GM18907 (cell line): ENCODE results near the gene TSSK3.

Source experiments
- ATAC-seq: cut with Tn5 transposase; IDR thresholded peaks from one replicate; pipeline ENCODE4 v1.9.1; 2021; ENCODE audit warnings: mild to moderate bottlenecking, moderate library complexity; ENCODE audit not compliant: unreplicated experiment

TSSK3 gene, protein sequence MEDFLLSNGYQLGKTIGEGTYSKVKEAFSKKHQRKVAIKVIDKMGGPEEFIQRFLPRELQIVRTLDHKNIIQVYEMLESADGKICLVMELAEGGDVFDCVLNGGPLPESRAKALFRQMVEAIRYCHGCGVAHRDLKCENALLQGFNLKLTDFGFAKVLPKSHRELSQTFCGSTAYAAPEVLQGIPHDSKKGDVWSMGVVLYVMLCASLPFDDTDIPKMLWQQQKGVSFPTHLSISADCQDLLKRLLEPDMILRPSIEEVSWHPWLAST

DNA sequence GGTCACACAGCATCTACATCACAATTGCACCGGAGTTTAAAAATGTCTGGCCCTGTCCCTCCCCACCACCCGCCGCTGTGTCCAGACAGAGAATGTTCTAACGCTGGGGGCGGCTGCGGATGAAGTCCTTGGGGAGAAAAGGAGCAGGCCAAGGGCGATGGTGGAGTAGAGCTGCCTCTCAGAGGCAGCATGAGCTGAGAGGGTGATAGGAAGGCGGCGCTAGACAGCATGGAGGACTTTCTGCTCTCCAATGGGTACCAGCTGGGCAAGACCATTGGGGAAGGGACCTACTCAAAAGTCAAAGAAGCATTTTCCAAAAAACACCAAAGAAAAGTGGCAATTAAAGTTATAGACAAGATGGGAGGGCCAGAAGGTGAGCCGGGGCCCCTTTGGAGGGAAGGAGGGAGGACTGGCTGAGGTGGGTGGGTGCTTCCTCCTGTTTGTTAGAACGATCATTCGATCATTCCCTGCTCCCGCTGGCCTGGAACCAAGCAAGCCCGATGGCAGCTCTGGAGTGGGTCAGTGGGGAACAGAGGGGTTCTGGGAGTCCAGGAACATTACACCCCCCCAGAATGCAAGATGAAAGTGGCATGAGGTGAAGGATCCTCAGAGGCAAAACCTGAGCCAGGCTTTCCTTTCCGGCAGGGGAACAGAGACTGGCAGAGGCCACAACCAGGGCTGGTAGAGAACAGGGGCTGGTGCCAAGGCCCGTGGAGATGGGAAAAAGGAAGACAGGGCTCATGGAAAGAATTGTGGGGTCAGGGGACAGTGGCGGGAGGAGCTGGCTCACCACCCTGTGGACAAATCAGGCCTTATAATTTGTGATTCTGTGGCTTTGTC lies at the start of gene TSSK3, which contains the start of gene FAM229A:
TSS of gene TSSK3 (plus strand) at position 66 of the 840 bp plus-strand sequence. CDS start at position 229, 163 bp downstream.
TSS of gene FAM229A (minus strand) at position 12 of the 840 bp plus-strand sequence. CDS start 394 bp downstream, outside the sequence.
- no peak for ATAC-seq

DNA sequence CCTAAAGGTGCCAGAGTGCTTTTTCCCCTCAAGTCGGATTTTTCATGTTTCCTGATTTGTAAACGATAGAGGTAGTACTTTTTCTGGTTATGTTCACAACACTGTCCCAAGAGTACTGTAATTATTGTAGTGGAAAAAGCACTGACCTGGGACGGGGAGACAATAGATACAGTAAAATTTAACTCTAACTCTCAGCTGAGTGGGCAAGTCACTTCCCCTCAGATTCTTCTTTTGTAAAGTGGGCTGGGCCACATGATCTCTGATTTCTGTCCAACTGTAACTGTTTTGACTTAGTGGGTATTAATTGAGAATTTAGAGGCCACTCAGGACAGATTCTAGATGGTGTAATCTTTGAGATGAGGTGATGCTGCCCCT lies 45.4 kb upstream of the TSSK3 start:
- ATAC-seq = peak; percentile 12

DNA sequence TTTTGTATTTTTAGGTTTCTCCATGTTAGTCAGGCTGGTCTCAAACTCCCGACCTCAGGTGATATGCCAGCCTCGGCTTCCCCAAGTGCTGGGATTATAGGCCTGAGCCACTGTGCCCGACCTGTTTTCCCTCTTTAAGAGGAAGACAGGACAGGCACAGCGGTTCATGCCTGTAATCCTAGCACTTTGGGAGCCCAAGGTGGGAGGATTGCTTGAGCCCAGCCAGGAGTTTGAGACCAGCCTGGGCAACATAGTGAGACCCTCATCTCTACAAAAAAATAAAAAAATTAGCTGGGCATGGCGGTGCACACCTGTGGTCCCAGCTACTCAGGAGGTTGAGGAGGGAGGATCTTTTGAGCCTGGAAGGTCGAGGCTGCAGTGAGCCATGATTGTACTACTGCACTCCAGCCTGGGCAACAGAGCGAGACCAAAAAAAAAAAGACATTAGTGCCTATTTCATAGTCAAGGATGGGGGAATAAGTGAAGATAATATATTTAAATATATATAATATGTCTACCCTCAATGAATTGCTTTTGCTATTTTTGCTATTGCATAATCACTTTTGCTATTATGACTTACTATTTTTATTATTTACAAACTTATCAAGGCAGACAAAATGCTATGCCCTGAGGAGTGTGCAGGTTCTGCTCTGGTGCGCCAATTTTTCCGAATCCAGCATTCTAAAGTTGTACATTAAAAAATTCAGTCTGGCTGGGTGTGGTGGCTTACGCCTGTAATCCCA lies 44.0 kb upstream of the TSSK3 start:
- ATAC-seq = no peak

DNA sequence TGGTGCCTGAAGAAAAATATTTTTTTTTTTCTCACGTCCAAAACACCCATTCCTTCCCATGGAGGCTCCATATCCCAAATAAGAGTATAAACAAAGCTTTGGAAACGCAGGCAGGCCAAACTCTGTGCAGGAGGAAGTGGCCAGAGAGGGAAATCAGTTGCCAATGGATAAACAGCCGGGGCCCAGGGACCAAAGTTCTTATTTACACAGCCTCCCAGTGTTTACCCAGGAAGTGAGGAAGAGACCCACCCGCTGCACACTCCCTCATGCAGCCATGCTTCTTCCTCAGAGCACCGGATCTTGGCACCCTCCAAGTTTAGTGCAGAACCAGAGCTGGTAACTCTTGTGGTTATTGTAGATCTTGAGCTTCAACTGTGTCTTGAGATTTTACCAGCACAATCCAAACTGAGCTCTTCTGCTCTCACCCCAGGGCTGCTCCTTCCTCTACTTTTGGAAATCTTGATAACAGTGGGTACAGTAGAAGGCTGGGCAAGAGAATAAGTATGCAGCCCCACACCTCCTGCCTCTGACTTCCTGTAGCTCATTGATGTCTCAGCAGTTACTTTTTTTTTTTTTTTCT lies 40.5 kb upstream of the TSSK3 start:
- no peak for ATAC-seq

DNA sequence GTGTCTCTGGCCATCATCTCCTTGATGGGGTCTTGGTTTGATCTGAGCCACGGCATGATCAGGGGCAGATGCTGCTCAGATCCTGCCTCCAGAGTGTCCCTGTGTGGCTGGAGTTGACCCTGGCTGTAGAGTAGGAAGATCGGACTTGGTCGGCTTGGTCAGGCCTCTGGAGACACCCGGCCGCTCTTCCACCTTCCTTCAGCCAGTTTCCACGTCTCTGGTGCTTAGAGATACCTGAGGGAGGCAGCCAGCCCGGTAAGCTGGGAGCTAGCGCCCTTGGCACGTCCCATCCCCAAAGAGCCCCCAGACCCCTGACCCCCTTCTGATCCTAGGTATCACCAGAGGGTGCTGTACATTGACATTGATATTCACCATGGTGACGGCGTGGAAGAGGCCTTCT lies 35.1 kb upstream of the TSSK3 start:
- no peak for ATAC-seq

DNA sequence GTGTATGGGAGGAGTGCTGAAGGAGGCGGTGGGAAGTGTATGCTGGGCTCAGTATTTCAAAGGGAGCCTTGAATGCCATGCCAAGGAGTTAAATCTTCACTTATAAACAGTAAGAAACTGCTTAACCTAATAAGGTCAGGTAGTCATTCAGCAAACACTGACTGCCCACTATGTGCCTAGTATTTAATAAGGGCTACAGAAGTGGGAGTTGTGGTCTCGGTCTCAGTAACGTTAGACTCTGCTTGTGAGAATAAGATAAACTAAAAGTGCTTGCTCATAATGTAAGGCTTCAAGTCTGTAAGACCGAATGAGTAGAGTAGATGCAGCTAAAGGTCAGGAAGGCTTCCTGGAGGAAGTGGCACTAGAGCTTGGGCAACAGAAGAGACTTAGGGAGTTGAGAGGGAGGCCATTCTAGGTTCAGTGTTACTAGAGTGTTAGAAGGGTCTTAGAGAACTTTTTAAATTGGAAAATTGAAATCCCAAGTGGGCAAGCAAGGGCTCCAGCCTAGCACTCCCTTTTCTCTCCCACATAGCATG lies 32.3 kb upstream of the TSSK3 start:
- ATAC-seq = no peak

DNA sequence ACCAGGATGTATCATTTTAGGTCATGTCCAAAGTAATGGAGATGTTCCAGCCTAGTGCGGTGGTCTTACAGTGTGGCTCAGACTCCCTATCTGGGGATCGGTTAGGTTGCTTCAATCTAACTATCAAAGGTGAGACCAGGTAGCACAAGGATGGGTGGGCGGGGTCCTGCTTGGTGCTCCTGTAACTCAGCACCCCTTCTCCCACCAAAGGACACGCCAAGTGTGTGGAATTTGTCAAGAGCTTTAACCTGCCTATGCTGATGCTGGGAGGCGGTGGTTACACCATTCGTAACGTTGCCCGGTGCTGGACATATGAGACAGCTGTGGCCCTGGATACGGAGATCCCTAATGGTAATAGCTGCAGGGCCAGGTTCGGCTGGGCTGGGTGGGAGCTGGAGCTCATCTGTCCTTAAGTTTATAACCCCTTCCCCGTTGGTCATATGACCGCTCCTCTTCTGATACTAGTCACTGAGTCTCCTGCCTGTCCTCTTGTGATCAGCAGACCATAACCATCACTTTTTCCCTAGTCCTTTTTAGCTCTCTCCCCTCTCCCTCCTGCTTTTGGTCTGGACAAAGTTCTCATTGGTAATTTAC lies 31.7 kb upstream of the TSSK3 start:
- no peak for ATAC-seq

DNA sequence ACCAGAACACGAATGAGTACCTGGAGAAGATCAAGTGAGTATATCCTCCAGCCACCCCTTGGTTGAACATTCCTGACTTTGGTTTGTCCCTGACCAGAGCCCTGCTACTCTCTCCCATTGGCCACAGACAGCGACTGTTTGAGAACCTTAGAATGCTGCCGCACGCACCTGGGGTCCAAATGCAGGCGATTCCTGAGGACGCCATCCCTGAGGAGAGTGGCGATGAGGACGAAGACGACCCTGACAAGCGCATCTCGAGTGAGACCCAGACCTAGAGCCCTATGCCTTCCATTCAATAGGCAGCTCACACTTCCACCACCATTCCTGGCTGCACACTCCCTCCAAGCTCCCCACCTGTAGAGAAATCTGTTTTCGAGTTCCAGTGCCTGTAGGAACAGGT lies 30.8 kb upstream of the TSSK3 start:
- ATAC-seq = no peak

DNA sequence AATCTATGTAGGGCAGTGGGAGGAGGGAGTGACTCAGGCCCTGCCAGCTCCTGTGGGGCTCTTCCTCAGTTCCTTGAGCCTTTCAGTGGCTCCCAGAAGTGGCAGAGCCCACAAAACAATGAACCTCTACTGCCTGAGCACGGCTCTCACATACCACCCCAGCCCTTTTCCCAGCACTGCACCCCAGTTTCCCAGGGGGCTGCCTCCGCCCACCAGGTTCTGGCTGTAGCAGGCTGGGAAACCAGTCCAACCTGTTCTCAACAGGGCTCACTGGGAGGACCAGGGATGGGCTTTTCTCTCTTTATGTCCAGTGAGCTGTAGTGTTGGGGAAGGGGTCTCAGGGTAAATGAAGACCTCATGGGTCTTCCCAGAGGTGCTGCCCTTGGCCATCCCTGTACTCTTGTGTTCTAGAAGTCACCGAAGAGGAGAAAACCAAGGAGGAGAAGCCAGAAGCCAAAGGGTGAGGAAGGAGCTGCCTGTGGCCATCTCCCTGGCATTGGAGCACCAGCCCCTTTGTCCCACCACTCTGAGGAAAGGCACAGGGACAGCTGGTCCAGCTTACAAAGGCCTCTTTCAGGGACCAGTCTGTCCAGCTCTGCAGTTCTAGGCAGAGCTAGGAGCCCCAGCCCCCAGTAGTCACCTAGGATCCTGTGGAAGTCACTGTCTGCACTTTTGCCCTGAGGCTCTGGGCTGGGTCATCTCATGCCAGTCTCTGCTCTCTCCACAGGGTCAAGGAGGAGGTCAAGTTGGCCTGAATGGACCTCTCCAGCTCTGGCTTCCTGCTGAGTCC lies 29.9 kb upstream of the TSSK3 start:
- ATAC-seq = no peak

DNA sequence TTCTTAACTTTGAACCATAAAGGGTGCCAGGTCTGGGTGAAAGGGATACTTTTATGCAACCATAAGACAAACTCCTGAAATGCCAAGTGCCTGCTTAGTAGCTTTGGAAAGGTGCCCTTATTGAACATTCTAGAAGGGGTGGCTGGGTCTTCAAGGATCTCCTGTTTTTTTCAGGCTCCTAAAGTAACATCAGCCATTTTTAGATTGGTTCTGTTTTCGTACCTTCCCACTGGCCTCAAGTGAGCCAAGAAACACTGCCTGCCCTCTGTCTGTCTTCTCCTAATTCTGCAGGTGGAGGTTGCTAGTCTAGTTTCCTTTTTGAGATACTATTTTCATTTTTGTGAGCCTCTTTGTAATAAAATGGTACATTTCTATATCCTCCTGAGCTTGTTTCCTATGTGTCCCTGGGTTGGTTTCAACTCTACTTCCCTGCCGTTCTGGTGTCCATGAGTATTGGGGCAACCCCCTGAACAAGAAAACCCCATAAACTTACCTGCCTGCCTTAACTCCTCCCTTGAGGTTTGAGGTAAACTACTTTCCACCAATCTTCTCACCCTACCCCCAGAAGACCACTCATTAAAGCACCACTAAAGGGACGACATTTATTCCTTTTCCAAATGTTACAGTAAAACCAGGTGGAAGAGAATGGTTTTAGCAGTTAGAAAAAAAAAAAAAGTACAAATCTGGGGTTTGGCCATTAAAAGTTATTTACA lies 28.9 kb upstream of the TSSK3 start:
- no peak for ATAC-seq

DNA sequence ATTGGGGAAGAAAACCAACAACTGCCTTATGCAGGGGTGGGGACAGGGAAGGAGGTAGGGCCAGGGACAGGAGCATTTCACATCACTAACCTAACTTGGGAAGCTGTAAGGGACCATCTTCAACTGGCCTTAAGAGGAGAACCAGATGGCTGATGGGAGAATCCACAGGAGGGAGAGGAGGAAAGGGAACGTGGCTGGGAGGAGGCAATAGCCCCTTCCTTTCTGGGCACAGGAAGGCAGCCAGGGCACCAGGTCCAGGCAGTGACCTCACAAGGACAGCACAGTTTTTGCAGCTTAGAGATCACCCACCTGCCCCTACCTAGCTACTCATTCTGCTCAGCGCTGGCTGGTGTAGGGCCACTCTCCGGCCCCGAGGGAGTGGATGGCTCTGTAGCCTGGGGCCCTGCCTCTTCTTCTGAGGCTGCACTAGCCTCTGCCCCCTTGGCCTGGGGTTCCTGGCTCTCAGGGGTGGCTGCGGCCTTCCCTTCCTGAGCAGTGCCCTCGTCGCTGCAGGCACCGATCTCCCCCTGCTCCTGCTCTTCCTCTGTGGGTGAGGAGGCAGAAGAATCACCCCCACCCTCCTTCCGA lies 28.0 kb upstream of the TSSK3 start:
- no peak for ATAC-seq

DNA sequence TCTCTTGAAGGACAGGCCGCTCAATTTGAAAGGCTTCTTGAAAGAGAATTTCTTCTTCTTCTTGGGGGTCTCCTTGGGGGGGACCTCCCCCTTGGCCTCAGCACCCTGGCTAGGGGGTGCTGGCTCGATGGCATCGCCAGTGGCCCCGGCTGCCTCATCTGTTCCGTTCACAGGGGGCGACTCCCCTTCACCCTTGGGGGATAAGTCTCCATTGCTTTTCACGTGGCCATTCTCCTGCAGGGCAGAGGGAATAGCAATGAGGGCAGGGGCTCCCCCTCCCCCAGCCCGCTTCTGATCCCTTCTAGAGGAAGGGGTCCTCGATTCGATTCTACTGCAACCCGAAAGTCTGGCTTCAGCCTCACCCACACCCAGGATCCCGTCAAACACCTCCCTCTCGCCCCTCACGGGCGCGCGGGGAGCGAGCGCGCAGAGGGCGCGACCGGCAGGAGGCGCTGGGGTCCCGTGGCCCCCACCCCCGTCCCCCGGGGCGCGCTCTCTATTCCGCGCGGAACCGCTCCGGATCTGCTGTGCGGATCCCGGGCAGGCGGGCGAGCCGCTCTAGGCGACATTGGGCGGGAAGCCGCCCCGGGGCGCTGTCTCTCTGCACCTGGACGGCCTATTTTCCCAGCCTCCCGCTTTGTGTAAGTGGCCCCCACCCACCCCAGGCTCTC lies 27.3 kb upstream of the TSSK3 start:
- ATAC-seq = no peak

DNA sequence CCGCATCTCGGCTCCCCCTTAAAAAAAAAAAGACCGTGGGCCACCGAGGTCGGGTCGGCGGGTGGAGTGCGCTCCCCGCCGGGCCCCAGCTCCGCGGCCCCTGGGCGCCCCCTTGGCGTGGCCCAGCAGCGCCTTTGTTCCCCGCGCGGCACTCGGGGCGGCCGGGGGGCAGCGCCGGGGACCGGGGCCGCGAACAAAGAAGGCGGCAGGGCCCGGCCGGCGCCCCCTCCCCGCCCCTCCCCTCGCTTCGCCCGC lies 26.9 kb upstream of the TSSK3 start:
- ATAC-seq = no peak

DNA sequence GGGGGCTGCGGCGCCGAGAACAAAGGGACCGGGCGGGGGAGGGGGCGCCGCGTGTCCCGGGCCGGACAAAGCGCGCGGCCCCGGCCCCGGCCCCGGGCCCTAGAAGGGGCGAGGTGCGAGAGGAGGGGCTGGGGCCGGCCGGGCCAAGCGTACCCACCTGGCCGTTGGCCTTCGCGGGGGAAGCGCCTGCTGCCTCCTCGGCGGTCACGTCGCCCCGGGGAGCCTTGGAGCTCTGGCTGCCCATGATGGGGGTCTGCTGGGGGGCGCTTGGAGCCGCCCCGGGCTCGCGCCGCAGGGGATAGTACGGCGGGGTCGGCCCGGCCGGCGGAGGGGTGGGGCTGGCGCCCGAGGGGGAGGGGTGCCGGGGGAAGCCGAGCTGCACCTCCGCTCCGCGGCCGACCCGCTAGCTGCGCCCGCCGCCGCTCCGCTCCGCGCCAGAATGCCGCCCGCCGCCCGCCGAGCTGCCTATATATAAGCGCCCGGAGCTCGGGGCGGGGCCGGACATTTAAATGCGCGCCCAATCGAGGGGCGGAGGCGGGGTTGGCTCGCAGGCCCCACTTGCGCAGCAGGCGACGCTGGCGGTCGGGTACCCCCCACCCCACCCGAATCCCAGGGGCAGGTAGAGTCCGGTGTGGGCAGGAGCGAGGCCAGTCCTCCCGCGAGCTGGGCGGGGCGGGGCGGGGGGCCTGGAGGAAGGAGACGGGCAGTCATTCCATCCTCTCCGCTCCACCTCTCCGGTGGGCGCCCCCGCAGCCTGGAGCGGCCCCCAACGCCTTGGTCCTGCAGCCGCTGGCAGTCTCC lies 26.3 kb upstream of the TSSK3 start, which contains the start of gene MARCKSL1:
TSS of gene MARCKSL1 (minus strand) at position 444 of the 801 bp plus-strand sequence. CDS start at position 244, 200 bp downstream.
- ATAC-seq = peak; percentile 49

DNA sequence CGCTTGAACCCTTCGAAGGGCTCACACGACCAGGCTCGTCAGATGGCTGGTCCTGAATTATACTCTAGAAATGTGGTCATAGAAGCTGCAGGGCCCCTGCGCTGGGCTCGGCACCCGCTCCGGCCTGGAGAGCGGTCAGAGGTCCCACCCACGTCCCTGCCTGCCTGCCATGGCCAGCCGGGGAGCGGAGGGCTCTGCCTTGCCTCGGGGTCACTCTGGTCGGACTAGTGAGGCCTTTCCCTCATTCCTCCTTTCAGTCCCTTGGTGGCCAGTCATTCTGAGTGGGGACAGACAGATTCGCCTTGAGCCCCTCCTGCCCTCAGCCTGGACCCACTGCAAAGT lies 25.8 kb upstream of the TSSK3 start:
- ATAC-seq = no peak

DNA sequence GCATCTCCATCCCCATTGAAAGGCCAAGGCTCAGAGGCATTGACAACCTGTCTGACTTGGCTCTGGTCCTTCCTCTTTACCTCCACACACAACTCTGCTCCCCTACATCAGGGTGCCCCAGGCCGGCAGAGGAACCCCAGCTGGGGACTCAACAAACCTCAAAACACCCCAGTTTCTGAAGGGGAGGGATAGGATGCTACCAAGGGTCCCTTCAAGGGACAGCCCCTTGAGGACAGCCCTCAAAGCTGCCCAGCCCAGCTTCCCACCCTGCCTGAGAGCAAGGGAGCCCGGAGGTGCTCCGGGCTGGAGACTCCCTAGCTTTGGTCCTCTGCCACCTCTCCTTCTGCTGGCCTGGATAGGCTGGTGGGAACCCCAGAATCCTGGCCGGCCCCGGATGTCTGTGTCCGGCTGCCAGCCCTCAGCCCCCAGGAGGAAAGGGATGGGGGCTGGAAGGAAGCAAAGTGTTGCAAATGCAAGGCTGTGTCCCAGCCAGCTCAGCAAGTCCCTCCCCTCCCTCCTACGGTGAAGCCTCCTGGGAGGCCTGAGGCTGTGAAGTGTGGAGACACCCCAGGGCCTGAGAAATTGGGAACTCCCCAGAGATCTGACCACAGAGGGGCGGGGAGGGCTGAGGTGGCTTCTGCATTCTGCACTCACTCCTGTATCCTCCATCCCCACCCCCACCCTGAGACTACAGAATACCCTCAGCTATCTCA lies 25.2 kb upstream of the TSSK3 start:
- ATAC-seq = peak; percentile 42
